GM19395 (cell line): ENCODE data around the gene C10orf71.

ENCODE experiments used
- ATAC-seq: cut with Tn5 transposase; IDR thresholded peaks from one replicate; pipeline ENCODE4 v1.9.1; 2021; ENCODE audit warnings: mild to moderate bottlenecking, moderate library complexity; ENCODE audit not compliant: unreplicated experiment

C10orf71 gene

GRCh38 chr10:49298983-49299815 is at the start of gene C10orf71:
C10orf71 (plus strand) TSS chr10:49299170; CDS start chr10:49322546, 23,376 bp downstream.
- no peak for ATAC-seq

- no peak for ATAC-seq
Observed at GRCh38 chr10:49252313-49253034, 46.5 kb upstream of the C10orf71 start.

GRCh38 chr10:49253340-49253906 is 45.5 kb upstream of the C10orf71 start:
- ATAC-seq: no peak

GRCh38 chr10:49254150-49254549 is 44.8 kb upstream of the C10orf71 start:
- no peak for ATAC-seq

GRCh38 chr10:49254556-49255318 is 44.2 kb upstream of the C10orf71 start:
- no peak for ATAC-seq

GRCh38 chr10:49255883-49256282 is 43.1 kb upstream of the C10orf71 start:
- no peak for ATAC-seq

- no peak for ATAC-seq
Observed at GRCh38 chr10:49257154-49257553, 41.8 kb upstream of the C10orf71 start.

- ATAC-seq: no peak
Observed at GRCh38 chr10:49257626-49258349, 41.2 kb upstream of the C10orf71 start.

- no peak for ATAC-seq
Observed at GRCh38 chr10:49258350-49258683, 40.7 kb upstream of the C10orf71 start.

- no peak for ATAC-seq
Observed at GRCh38 chr10:49260644-49261296, 38.2 kb upstream of the C10orf71 start.

GRCh38 chr10:49263591-49263990 is 35.4 kb upstream of the C10orf71 start:
- no peak for ATAC-seq

- no peak for ATAC-seq
Observed at GRCh38 chr10:49264177-49264677, 34.7 kb upstream of the C10orf71 start.

GRCh38 chr10:49265885-49266284 is 33.1 kb upstream of the C10orf71 start:
- ATAC-seq: no peak

- ATAC-seq: no peak
Observed at GRCh38 chr10:49268185-49268584, 30.8 kb upstream of the C10orf71 start.

GRCh38 chr10:49269523-49269922 is 29.4 kb upstream of the C10orf71 start:
- no peak for ATAC-seq

GRCh38 chr10:49270565-49270964 is 28.4 kb upstream of the C10orf71 start:
- no peak for ATAC-seq

- no peak for ATAC-seq
Observed at GRCh38 chr10:49271346-49271745, 27.6 kb upstream of the C10orf71 start.

GRCh38 chr10:49272251-49273081 is 26.5 kb upstream of the C10orf71 start:
- no peak for ATAC-seq

- no peak for ATAC-seq
Observed at GRCh38 chr10:49273082-49273465, 25.9 kb upstream of the C10orf71 start.
